Ovary (tissue), 3 donors: ENCODE results near the gene NCKIPSD.

ENCODE experiments used
- CTCF ChIP-seq, 3 donors: fragments of 450-650 bp in 2 of 3; fragments of 200-600 bp in 1 of 3; IDR thresholded peaks; one replicate each; pipeline versions ENCODE4 v1.5.1 to v1.8.0; 2016 to 2022; ENCODE audit warnings: antibody characterized with exemption in 3 of 3, mild to moderate bottlenecking in 1 of 3
- POLR2A ChIP-seq: fragments of 450-650 bp; IDR thresholded peaks from one replicate; pipeline ENCODE4 v1.6.1; 2017; ENCODE audit warnings: antibody characterized with exemption, mild to moderate bottlenecking, moderate library complexity
- donor health status: DM: no; HTN: no; CAD: no.

GRCh38 chr3:48642605-48643004, 43.1 kb downstream of the NCKIPSD start:
- TF ChIP-seq CTCF (IDR thresholded peaks at IDR 0.05), result no peak
- TF ChIP-seq POLR2A, result no peak
